KMS-11 (cell line): ENCODE results near the gene PAX1.

ENCODE experiments used
- H2AFZ ChIP-seq: fragments of 200-600 bp; sonication (generic); 2 replicates; pipeline ENCODE4 v1.6.1; 2016; ENCODE audit warnings: antibody characterized with exemption, mixed run types, low read depth
- H3K27ac ChIP-seq: fragments of 200-600 bp; sonication (generic); 2 replicates; pipeline ENCODE4 v1.6.1; 2016; ENCODE audit warnings: mild to moderate bottlenecking, mixed run types
- H3K27me3 ChIP-seq: fragments of 200-600 bp; sonication (generic); 2 replicates; pipeline ENCODE4 v1.6.1; 2017; ENCODE audit warnings: mild to moderate bottlenecking, low read depth, mixed run types, moderate library complexity; ENCODE audit not compliant: insufficient read depth
- H3K36me3 ChIP-seq: fragments of 200-600 bp; sonication (generic); 2 replicates; pipeline ENCODE4 v1.6.1; 2017; ENCODE audit warnings: mild to moderate bottlenecking, mixed run types; ENCODE audit not compliant: insufficient read depth
- H3K4me1 ChIP-seq: fragments of 200-600 bp; sonication (generic); 2 replicates; pipeline ENCODE4 v1.6.1; 2016; ENCODE audit warnings: mild to moderate bottlenecking, low read depth, mixed run types; ENCODE audit not compliant: poor library complexity, severe bottlenecking
- H3K4me2 ChIP-seq: fragments of 200-600 bp; sonication (generic); 2 replicates; pipeline ENCODE4 v1.7.0; 2016; ENCODE audit warnings: mild to moderate bottlenecking, mixed run types
- H3K4me3 ChIP-seq: fragments of 200-600 bp; sonication (generic); IDR thresholded peaks from 2 replicates; pipeline ENCODE4 v1.6.1; 2017; ENCODE audit warnings: low read depth, low read length, mixed read lengths; ENCODE audit not compliant: insufficient read depth
- H3K79me2 ChIP-seq: fragments of 200-600 bp; sonication (generic); 2 replicates; pipeline ENCODE4 v1.6.1; 2016; ENCODE audit warnings: low read depth, mixed run types; ENCODE audit not compliant: insufficient read depth
- H3K9ac ChIP-seq: fragments of 200-600 bp; sonication (generic); 2 replicates; pipeline ENCODE4 v1.6.1; 2016; ENCODE audit warnings: mild to moderate bottlenecking, mixed run types
- H4K20me1 ChIP-seq: fragments of 200-600 bp; sonication (generic); 2 replicates; pipeline ENCODE4 v1.6.1; 2016; ENCODE audit warnings: mild to moderate bottlenecking, mixed run types; ENCODE audit not compliant: insufficient read depth
- TF ChIP-seq, protein P1 (sequence below): fragments of 200-600 bp; sonication (generic); conservative IDR thresholded peaks from 2 replicates; pipeline ENCODE4 v1.6.1; 2017; ENCODE audit warnings: low read depth, mild to moderate bottlenecking, antibody characterized with exemption, low read length, moderate library complexity, mixed read lengths

PAX1 gene

DNA sequence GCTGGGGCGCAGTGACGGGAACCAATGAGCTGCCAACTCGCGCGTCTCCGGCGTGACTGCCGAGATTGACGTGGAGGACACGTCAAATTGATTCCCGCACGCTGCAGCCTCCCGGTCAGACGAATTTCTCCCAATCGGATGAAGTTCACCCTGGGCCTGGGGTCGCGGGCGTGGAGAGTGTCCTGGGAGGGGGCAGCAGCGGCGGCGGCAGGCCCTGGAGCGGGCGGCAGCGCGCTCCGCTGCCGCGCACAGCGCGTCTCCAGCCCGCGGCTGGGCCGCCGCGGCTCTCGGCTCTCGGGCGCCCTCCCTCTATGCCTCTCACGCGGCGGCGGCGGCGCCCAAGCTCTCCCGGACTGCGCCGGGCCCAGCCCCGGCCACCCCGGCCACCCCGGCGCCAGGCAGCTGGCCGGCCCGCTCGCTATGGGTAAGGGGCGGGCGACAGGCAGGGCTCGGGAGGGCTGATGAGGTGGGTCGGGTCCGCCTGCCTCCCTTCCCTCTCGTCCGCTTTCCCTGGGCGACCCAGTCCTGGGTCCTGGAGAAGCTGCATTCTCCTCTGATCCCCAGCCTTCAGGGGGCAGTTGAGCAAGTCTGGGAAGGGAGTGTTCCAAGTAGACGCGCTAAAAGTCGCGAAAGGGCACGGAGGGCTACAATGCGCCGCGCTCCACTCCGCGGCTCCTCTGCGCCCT is at the start of gene PAX1:
Gene PAX1, plus strand, starts transcription at position 90 of the 686 bp plus-strand sequence. Its CDS starts 49 bp downstream, at position 139.
- H3K79me2 ChIP-seq, result no peaks in the 10 kb centered on the region
- H3K4me1 ChIP-seq, result no peaks in the 10 kb centered on the region
- H3K4me2 ChIP-seq, result peak within 1 kb of the TSS; percentile 39; the same call in 1 of the 2 replicates
- no peaks in the 10 kb centered on the region for H3K27me3 ChIP-seq
- H2AFZ ChIP-seq, result peak within 1 kb of the TSS; percentile 47
- H3K27ac ChIP-seq, result no peak within 1 kb of the TSS
- H3K4me3 ChIP-seq, result no peak within 1 kb of the TSS
- no peaks in the 10 kb centered on the region for H4K20me1 ChIP-seq
- no peak within 1 kb of the TSS for H3K9ac ChIP-seq
- H3K36me3 ChIP-seq, result no peaks in the 10 kb centered on the region
- TF ChIP-seq, protein P1, sequence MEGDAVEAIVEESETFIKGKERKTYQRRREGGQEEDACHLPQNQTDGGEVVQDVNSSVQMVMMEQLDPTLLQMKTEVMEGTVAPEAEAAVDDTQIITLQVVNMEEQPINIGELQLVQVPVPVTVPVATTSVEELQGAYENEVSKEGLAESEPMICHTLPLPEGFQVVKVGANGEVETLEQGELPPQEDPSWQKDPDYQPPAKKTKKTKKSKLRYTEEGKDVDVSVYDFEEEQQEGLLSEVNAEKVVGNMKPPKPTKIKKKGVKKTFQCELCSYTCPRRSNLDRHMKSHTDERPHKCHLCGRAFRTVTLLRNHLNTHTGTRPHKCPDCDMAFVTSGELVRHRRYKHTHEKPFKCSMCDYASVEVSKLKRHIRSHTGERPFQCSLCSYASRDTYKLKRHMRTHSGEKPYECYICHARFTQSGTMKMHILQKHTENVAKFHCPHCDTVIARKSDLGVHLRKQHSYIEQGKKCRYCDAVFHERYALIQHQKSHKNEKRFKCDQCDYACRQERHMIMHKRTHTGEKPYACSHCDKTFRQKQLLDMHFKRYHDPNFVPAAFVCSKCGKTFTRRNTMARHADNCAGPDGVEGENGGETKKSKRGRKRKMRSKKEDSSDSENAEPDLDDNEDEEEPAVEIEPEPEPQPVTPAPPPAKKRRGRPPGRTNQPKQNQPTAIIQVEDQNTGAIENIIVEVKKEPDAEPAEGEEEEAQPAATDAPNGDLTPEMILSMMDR, result no peak

DNA sequence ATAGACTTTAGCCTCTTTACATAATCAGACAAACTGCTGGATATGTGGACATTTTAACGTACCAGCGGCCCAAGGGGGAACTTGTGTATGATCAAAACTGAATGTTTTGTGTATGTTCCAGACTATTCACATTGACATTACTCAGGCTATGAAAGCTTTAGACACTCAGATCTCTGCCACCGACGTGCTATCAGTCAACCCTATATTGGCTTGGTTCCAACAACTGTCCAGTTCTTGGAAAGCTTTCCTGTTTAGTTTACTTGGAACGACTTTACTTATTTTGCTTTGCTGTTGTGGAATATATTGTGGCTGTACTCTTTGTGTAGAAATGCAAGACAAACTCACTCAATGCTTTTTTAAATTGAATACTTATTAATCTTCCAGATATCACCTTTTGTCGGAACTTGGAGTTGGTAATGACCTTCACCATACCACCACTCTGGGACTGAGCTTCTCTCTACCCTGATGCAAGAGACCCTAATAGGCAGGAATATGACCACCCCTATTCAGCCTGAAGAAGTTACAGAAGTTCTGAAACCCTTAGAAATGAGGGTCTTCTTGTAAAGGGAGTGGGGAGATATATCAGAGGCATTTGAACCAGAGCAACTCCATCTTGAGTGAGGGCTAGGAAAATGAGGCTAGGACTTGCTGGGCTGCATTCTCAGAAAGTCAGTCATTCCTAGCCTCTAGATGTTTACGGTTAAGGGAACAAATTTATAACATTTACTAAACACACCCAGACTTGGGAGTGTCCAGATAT is 49.0 kb upstream of the PAX1 start:
- TF ChIP-seq, protein P1, result no peak
- Histone ChIP-seq H3K4me1 (no peaks in the 10 kb centered on the region), H3K36me3 (no peaks in the 10 kb centered on the region), H3K4me2 (no peak overlapping the region), H3K27ac (no peak overlapping the region), H3K27me3 (no peaks in the 10 kb centered on the region), H4K20me1 (no peaks in the 10 kb centered on the region), H2AFZ (no peak overlapping the region), H3K4me3 (no peak overlapping the region), H3K79me2 (no peaks in the 10 kb centered on the region), H3K9ac (no peak overlapping the region)

DNA sequence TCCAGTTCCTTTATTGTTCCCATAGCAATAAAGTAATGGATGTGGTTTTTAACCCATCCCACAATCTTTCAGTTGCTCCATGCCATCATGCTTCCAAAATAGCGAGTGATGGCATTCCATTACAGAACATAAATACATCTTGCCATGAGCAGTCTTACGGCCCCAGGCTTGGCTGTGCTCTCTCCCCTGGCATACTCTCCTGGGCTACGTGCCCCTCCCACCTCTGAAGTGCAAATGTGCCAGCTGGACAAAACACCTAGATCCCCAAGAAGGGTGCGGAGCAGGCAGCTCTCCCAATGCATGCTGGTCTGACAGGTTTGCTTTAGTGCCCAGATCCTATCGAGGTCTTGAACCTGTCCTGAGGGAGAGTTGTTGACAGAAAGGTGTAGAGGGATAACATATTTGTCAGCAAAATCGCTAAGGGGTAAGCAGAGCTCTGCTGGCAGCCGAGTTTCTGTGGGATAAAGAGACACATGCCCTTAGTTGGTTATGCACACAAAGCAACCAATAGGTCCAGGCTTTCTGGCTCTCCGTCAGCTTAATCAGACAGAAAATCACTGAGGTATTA is 43.9 kb upstream of the PAX1 start:
- Histone ChIP-seq H3K4me2 (no peak overlapping the region), H3K27ac (no peak overlapping the region), H3K4me1 (no peaks in the 10 kb centered on the region), H3K79me2 (no peaks in the 10 kb centered on the region), H3K4me3 (no peak overlapping the region), H3K27me3 (no peaks in the 10 kb centered on the region), H2AFZ (no peak overlapping the region), H3K36me3 (no peaks in the 10 kb centered on the region), H3K9ac (no peak overlapping the region), H4K20me1 (no peaks in the 10 kb centered on the region)
- TF ChIP-seq, protein P1, result no peak

DNA sequence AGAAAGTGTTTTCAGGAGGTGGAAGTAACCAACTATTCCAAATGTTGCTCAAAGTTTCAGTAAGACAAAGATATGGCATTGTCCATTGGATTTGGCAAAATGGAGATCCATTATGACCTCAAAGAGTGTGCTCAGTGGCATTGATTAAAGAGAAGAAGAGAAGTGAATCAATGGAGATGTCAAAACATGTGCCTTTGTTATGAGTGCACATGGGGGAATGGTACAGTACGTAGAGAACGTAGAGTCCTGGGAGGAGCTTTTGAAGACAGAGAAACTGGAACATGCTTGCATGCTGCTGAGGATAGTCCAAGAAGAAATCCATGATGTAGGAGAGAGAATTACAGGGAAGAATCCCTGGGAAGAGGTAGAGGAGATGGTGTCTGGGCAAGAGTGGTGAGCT is 42.0 kb upstream of the PAX1 start:
- Histone ChIP-seq H3K4me2 (no peak overlapping the region), H3K36me3 (no peaks in the 10 kb centered on the region), H4K20me1 (no peaks in the 10 kb centered on the region), H3K4me1 (no peaks in the 10 kb centered on the region), H3K27me3 (no peaks in the 10 kb centered on the region), H3K79me2 (no peaks in the 10 kb centered on the region), H3K4me3 (no peak overlapping the region), H3K9ac (no peak overlapping the region), H2AFZ (no peak overlapping the region), H3K27ac (no peak overlapping the region)
- TF ChIP-seq, protein P1, result no peak
